ENCODE data around the gene GNAT1.

DNA sequence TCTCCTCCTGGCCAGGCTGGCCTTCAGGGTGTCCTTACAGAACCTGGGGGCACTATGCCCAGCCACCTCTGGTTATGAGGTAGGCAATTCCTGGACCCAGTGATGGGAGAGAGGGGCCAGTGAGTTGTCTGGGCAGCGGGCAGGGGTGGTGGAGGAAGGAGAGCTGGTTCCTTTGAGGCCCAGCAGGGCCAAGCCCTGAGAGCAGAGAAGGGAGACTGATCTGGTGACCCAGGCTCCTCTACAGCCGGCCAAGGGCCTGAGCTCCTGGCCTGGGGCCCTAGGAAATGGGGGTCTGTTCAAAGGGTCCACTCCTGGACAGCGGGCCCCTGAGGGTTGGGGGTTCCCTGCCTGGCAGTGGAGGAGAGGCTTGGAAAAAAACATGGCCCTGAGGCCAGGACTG lies 21.6 kb downstream of the GNAT1 start:
- no peak for TF ChIP-seq ZNF274 (IDR thresholded peaks at IDR 0.05; ENCODE audit: low read depth, low read length)
- no peak for TF ChIP-seq YY1 (IDR thresholded peaks at IDR 0.05; ENCODE audit: insufficient read depth, insufficient read length)
- no peak for TF ChIP-seq SUZ12 (IDR thresholded peaks at IDR 0.05; ENCODE audit: extremely low read depth, insufficient read depth, insufficient read length)

Data from NT2/D1 (cell line).